ENCODE data around the gene DVL3. TPM values are rescaled to one million over a fixed set of nuclear protein-coding genes. Genes with fewer than 3 reads are reported as not detected.

DVL3 gene
- total RNA-seq, 2 donors from 2014 or later = 40.0 to 53.4 TPM

- peaks cover 0 to 5% of the 10 kb centered on the region in 2 donors for H3K36me3 ChIP-seq (replicated peaks in 1 of 2; ENCODE audit: insufficient read depth in 1 of 2, low read depth in 2 of 2)
- no peak for ATAC-seq
- intact Hi-C loops (cut with DNase I) = no loop called here
- 16 to 17% methylated on average over 4 of the region's 4 CpGs for WGBS, 2 donors
- H3K27ac ChIP-seq = peak overlapping the region in 2 of 4 donors; percentile 21 to 46
- no peak for TF ChIP-seq POLR2A (IDR thresholded peaks at IDR 0.05)
- no peak for TF ChIP-seq CTCF (IDR thresholded peaks at IDR 0.05)
- H3K27me3 ChIP-seq = no peaks in the 10 kb centered on the region
- no peak for DNase-seq
- H3K9me3 ChIP-seq = no peaks in the 10 kb centered on the region
- H3K4me3 ChIP-seq = no peak overlapping the region
- peaks cover 34% of the 10 kb centered on the region for H3K4me1 ChIP-seq
Measured at GRCh38 chr3:184174284-184174645, 19.1 kb downstream of the DVL3 start.

GRCh38 chr3:184174646-184175492, 19.7 kb downstream of the DVL3 start, which contains the start of gene AP2M1:
Gene AP2M1, plus strand, starts transcription at chr3:184174855. Its CDS starts 2,139 bp downstream, at chr3:184176994.
- intact Hi-C loops (cut with DNase I) = no loop called here
- H3K4me3 ChIP-seq = peak within 1 kb of the TSS; percentile 75 to 92
- H3K27ac ChIP-seq = peak within 1 kb of the TSS; percentile 73 to 88 (median 81)
- ATAC-seq (peak; percentile 96), DNase-seq (peak; percentile 98 to 100 (median 99))
- no peaks in the 10 kb centered on the region for H3K9me3 ChIP-seq
- no peaks in the 10 kb centered on the region for H3K27me3 ChIP-seq
- H3K4me1 ChIP-seq = peaks cover 34% of the 10 kb centered on the region
- TF ChIP-seq CTCF (IDR thresholded peaks at IDR 0.05) = peak in 1 of 7 experiments; percentile 12
- TF ChIP-seq POLR2A (IDR thresholded peaks at IDR 0.05) = peak in 2 of 3 donors; percentile 68 to 76
- 0 to 1% methylated on average over 37 to 73 of the region's 73 CpGs for WGBS, 2 donors
- peaks cover 0 to 6% of the 10 kb centered on the region in 2 donors for H3K36me3 ChIP-seq (replicated peaks in 1 of 2; ENCODE audit: insufficient read depth in 1 of 2, low read depth in 2 of 2)

GRCh38 chr3:184175506-184175905, 20.3 kb downstream of the DVL3 start:
- ATAC-seq (no peak), DNase-seq (no peak)
- Histone ChIP-seq H3K9me3 (no peaks in the 10 kb centered on the region), H3K4me3 (peak overlapping the region; percentile 75 to 92), H3K4me1 (peaks cover 34% of the 10 kb centered on the region), H3K27me3 (no peaks in the 10 kb centered on the region), H3K36me3 (replicated peaks in 1 of 2; ENCODE audit: insufficient read depth in 1 of 2, low read depth in 2 of 2) (peaks cover 0 to 11% of the 10 kb centered on the region in 2 donors), H3K27ac (peak overlapping the region in 3 of 4 donors; percentile 73 to 88 (median 84))
- 13 to 14% methylated on average over 8 of the region's 8 CpGs for WGBS, 2 donors
- TF ChIP-seq POLR2A (IDR thresholded peaks at IDR 0.05) = no peak
- TF ChIP-seq CTCF (IDR thresholded peaks at IDR 0.05) = no peak
- intact Hi-C loops (cut with DNase I) = no loop called here

GRCh38 chr3:184175981-184176376, 20.8 kb downstream of the DVL3 start:
- no peaks in the 10 kb centered on the region for H3K9me3 ChIP-seq
- peaks cover 0 to 16% of the 10 kb centered on the region in 2 donors for H3K36me3 ChIP-seq (replicated peaks in 1 of 2; ENCODE audit: insufficient read depth in 1 of 2, low read depth in 2 of 2)
- ATAC-seq = no peak

More at GRCh38 chr3:184175981-184176376, 20.8 kb downstream of the DVL3 start:
- no peak for DNase-seq
- Histone ChIP-seq H3K4me3 (peak overlapping the region in 1 of 2 donors; percentile 92), H3K4me1 (peaks cover 34% of the 10 kb centered on the region), H3K27me3 (no peaks in the 10 kb centered on the region), H3K27ac (peak overlapping the region in 3 of 4 donors; percentile 47 to 84 (median 73))
- intact Hi-C loops (cut with DNase I) = no loop called here
- no peak for TF ChIP-seq CTCF (IDR thresholded peaks at IDR 0.05)
- no peak for TF ChIP-seq POLR2A (IDR thresholded peaks at IDR 0.05)
- WGBS, 2 donors = 46 to 54% methylated on average over 3 of the region's 3 CpGs

Data from body of pancreas (tissue), 4 donors.